PC-9 (cell line): ENCODE measurements around the gene RIPK3.

Experiments
- EZH2 ChIP-seq: fragments of 200-600 bp; sonication (generic); IDR thresholded peaks from 2 replicates; pipeline ENCODE4 v1.8.0; 2017; ENCODE audit warnings: antibody characterized with exemption, low read depth
- TF ChIP-seq, protein P1 (sequence below): fragments of 200-600 bp; sonication (generic); conservative IDR thresholded peaks from 2 replicates; pipeline ENCODE4 v1.6.1; 2017; ENCODE audit warnings: mixed run types, antibody characterized with exemption, mild to moderate bottlenecking, moderate library complexity

DNA sequence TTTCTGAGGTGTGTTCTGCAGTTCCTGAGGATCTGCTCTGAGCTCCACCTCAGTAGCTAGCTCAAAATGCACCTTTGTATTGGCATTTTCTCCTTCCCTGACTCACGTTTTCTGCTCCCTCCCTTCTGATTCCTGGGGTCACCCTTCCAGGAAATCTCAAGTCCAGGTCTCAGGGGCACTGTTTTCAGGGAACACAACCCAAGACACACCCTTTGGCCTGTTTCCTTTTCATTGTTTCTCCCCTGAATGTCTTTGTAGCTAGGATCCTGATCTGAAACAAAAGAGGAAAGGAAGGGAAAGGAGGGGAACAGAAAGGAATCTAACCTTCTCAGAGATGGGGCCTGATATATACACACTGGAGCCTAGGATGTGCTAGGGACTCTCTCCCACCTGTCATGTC is 7.3 kb upstream of the RIPK3 start:
- TF ChIP-seq, protein P1, sequence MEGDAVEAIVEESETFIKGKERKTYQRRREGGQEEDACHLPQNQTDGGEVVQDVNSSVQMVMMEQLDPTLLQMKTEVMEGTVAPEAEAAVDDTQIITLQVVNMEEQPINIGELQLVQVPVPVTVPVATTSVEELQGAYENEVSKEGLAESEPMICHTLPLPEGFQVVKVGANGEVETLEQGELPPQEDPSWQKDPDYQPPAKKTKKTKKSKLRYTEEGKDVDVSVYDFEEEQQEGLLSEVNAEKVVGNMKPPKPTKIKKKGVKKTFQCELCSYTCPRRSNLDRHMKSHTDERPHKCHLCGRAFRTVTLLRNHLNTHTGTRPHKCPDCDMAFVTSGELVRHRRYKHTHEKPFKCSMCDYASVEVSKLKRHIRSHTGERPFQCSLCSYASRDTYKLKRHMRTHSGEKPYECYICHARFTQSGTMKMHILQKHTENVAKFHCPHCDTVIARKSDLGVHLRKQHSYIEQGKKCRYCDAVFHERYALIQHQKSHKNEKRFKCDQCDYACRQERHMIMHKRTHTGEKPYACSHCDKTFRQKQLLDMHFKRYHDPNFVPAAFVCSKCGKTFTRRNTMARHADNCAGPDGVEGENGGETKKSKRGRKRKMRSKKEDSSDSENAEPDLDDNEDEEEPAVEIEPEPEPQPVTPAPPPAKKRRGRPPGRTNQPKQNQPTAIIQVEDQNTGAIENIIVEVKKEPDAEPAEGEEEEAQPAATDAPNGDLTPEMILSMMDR: no peak
- no peak for TF ChIP-seq EZH2
